AG08395 (cell line): ENCODE results near the gene IL1RAPL1.
A peak's percentile ranks its signal among the peaks of the same experiment; 100 is the strongest.
"Not testable (repeated sequence)": the region's sequence is repeated elsewhere in the genome, so short reads cannot be mapped to it uniquely, and the experiment has no call there.

Experiments used
- DNase-seq: peaks from one replicate; pipeline ENCODE4 v3.0.0; 2012; ENCODE audit warnings: mixed read lengths, low spot score

Gene IL1RAPL1

GRCh38 chrX:28787206-28787605 is 200.0 kb downstream of the IL1RAPL1 start:
- peak; percentile 3 for DNase-seq

- not testable (repeated sequence) for DNase-seq
Measured at GRCh38 chrX:28800671-28801070, 213.4 kb downstream of the IL1RAPL1 start.

- no peak for DNase-seq
Measured at GRCh38 chrX:28802625-28803024, 215.4 kb downstream of the IL1RAPL1 start.

- DNase-seq = no peak
Measured at GRCh38 chrX:28835991-28836390, 248.7 kb downstream of the IL1RAPL1 start.

- DNase-seq = no peak
Measured at GRCh38 chrX:28843817-28844216, 256.6 kb downstream of the IL1RAPL1 start.

- no peak for DNase-seq
Measured at GRCh38 chrX:28847423-28847822, 260.2 kb downstream of the IL1RAPL1 start.

GRCh38 chrX:28848707-28849106 is 261.5 kb downstream of the IL1RAPL1 start:
- DNase-seq = no peak

- DNase-seq = no peak
Measured at GRCh38 chrX:28850955-28851354, 263.7 kb downstream of the IL1RAPL1 start.

- DNase-seq = no peak
Measured at GRCh38 chrX:28851871-28852270, 264.6 kb downstream of the IL1RAPL1 start.

GRCh38 chrX:28854637-28855036 is 267.4 kb downstream of the IL1RAPL1 start:
- no peak for DNase-seq

- DNase-seq = no peak
Measured at GRCh38 chrX:28876408-28876807, 289.2 kb downstream of the IL1RAPL1 start.

GRCh38 chrX:28876901-28877300 is 289.7 kb downstream of the IL1RAPL1 start:
- no peak for DNase-seq

GRCh38 chrX:28880136-28880535 is 292.9 kb downstream of the IL1RAPL1 start:
- no peak for DNase-seq

GRCh38 chrX:28884823-28885222 is 297.6 kb downstream of the IL1RAPL1 start:
- no peak for DNase-seq

GRCh38 chrX:28888416-28888815 is 301.2 kb downstream of the IL1RAPL1 start:
- DNase-seq = no peak

- no peak for DNase-seq
Measured at GRCh38 chrX:28889591-28890090, 302.4 kb downstream of the IL1RAPL1 start.

GRCh38 chrX:28901637-28902036 is 314.4 kb downstream of the IL1RAPL1 start:
- no peak for DNase-seq

GRCh38 chrX:28910487-28910886 is 323.2 kb downstream of the IL1RAPL1 start:
- no peak for DNase-seq

GRCh38 chrX:28920153-28920943 is 333.1 kb downstream of the IL1RAPL1 start:
- DNase-seq = no peak

GRCh38 chrX:28922106-28922505 is 334.9 kb downstream of the IL1RAPL1 start:
- DNase-seq = no peak

- DNase-seq = no peak
Measured at GRCh38 chrX:28946846-28947245, 359.6 kb downstream of the IL1RAPL1 start.

- no peak for DNase-seq
Measured at GRCh38 chrX:28960063-28960462, 372.8 kb downstream of the IL1RAPL1 start.

GRCh38 chrX:28966331-28966730 is 379.1 kb downstream of the IL1RAPL1 start:
- DNase-seq = no peak

GRCh38 chrX:28969126-28969525 is 381.9 kb downstream of the IL1RAPL1 start:
- DNase-seq = no peak
